ENCODE measurements around the gene HMX3. TPM values are rescaled to one million over a fixed set of nuclear protein-coding genes. Genes with fewer than 3 reads are reported as not detected.
A peak's percentile ranks its signal among the peaks of the same experiment; 100 is the strongest.

HMX3 gene
- total and polyA plus RNA-seq, 2 of the 13 experiments (the other 11 are each of a cell fraction or from before 2014, with no cell fraction given) = not detected

GRCh38 chr10:123154092-123154710 lies 18.4 kb downstream of the HMX3 start, which contains the start of gene BUB3 (continued):
- no peak for TF ChIP-seq GTF2F1 (IDR thresholded peaks at IDR 0.05; ENCODE audit: low read length)
- no peak for TF ChIP-seq MXD1 (CRISPR knock-in tag; IDR thresholded peaks at IDR 0.05)
- peak; percentile 72 for TF ChIP-seq ZNF878 (CRISPR knock-in tag; IDR thresholded peaks at IDR 0.05)
- TF ChIP-seq ZNF530 (CRISPR knock-in tag; IDR thresholded peaks at IDR 0.05; ENCODE audit: low read depth) = no peak
- peak; percentile 68; the same call in 1 of the 2 replicates for TF ChIP-seq ZNF563 (CRISPR knock-in tag; IDR thresholded peaks at IDR 0.05)
- no peak; the same call in 1 of the 2 replicates for TF ChIP-seq BORCS8-MEF2B (CRISPR knock-in tag; IDR thresholded peaks at IDR 0.05)
- TF ChIP-seq ZNF33B (CRISPR knock-in tag; IDR thresholded peaks at IDR 0.05) = no peak
- TF ChIP-seq ZNF839 (CRISPR knock-in tag; IDR thresholded peaks at IDR 0.05; ENCODE audit: borderline replicate concordance) = no peak; the same call in 1 of the 2 replicates
- TF ChIP-seq DNMT1 (CRISPR knock-in tag; IDR thresholded peaks at IDR 0.05) = no peak; the same call in 1 of the 2 replicates
- peak; percentile 48 for TF ChIP-seq BHLHE40 (IDR thresholded peaks at IDR 0.05; ENCODE audit: low read length)
- TF ChIP-seq MLLT10 (CRISPR knock-in tag; IDR thresholded peaks at IDR 0.05) = no peak
- TF ChIP-seq MYC (CRISPR knock-in tag; IDR thresholded peaks at IDR 0.05; ENCODE audit: borderline replicate concordance) = peak; percentile 64
- 0 out of 2 replicates have a peak, but pooled peaks have one; percentile 11 for TF ChIP-seq HOMEZ (CRISPR knock-in tag; IDR thresholded peaks at IDR 0.05; ENCODE audit: low read depth)
- no peak for TF ChIP-seq ZNF576 (CRISPR knock-in tag; IDR thresholded peaks at IDR 0.05)
- no peak for TF ChIP-seq ZNF292 (CRISPR knock-in tag; IDR thresholded peaks at IDR 0.05; ENCODE audit: borderline replicate concordance, low read depth)
- TF ChIP-seq NR2F1 (CRISPR knock-in tag; IDR thresholded peaks at IDR 0.05) = no peak
- TF ChIP-seq ZMAT3 (CRISPR knock-in tag; conservative IDR thresholded peaks at IDR 0.05) = 0 out of 2 replicates have a peak, but pooled peaks have one; percentile 45
- no peak for TF ChIP-seq ZNF761 (CRISPR knock-in tag; conservative IDR thresholded peaks at IDR 0.05)
- peak; percentile 70 for TF ChIP-seq E2F5 (CRISPR knock-in tag; conservative IDR thresholded peaks at IDR 0.05)
- 0 out of 2 replicates have a peak, but pooled peaks have one; percentile 7 for TF ChIP-seq PRDM10 (CRISPR knock-in tag; IDR thresholded peaks at IDR 0.05; ENCODE audit: low read depth)
- no peak for TF ChIP-seq ZNF562 (CRISPR knock-in tag; IDR thresholded peaks at IDR 0.05; ENCODE audit: borderline replicate concordance)
- TF ChIP-seq MBNL3 (CRISPR knock-in tag; conservative IDR thresholded peaks at IDR 0.05) = no peak
- 0 out of 2 replicates have a peak, but pooled peaks have one; percentile 5 for TF ChIP-seq EEA1 (CRISPR knock-in tag; IDR thresholded peaks at IDR 0.05; ENCODE audit: borderline replicate concordance)
